KMS-11 (cell line): ENCODE data around the gene APOBEC3A.

Source experiments
- H2AFZ ChIP-seq: fragments of 200-600 bp; sonication (generic); 2 replicates; pipeline ENCODE4 v1.6.1; 2016; ENCODE audit warnings: antibody characterized with exemption, mixed run types, low read depth
- H3K27ac ChIP-seq: fragments of 200-600 bp; sonication (generic); 2 replicates; pipeline ENCODE4 v1.6.1; 2016; ENCODE audit warnings: mild to moderate bottlenecking, mixed run types
- H3K27me3 ChIP-seq: fragments of 200-600 bp; sonication (generic); 2 replicates; pipeline ENCODE4 v1.6.1; 2017; ENCODE audit warnings: mild to moderate bottlenecking, low read depth, mixed run types, moderate library complexity; ENCODE audit not compliant: insufficient read depth
- H3K36me3 ChIP-seq: fragments of 200-600 bp; sonication (generic); 2 replicates; pipeline ENCODE4 v1.6.1; 2017; ENCODE audit warnings: mild to moderate bottlenecking, mixed run types; ENCODE audit not compliant: insufficient read depth
- H3K4me1 ChIP-seq: fragments of 200-600 bp; sonication (generic); 2 replicates; pipeline ENCODE4 v1.6.1; 2016; ENCODE audit warnings: mild to moderate bottlenecking, low read depth, mixed run types; ENCODE audit not compliant: poor library complexity, severe bottlenecking
- H3K4me2 ChIP-seq: fragments of 200-600 bp; sonication (generic); 2 replicates; pipeline ENCODE4 v1.7.0; 2016; ENCODE audit warnings: mild to moderate bottlenecking, mixed run types
- H3K4me3 ChIP-seq: fragments of 200-600 bp; sonication (generic); IDR thresholded peaks from 2 replicates; pipeline ENCODE4 v1.6.1; 2017; ENCODE audit warnings: low read depth, low read length, mixed read lengths; ENCODE audit not compliant: insufficient read depth
- H3K79me2 ChIP-seq: fragments of 200-600 bp; sonication (generic); 2 replicates; pipeline ENCODE4 v1.6.1; 2016; ENCODE audit warnings: low read depth, mixed run types; ENCODE audit not compliant: insufficient read depth
- H3K9ac ChIP-seq: fragments of 200-600 bp; sonication (generic); 2 replicates; pipeline ENCODE4 v1.6.1; 2016; ENCODE audit warnings: mild to moderate bottlenecking, mixed run types
- H4K20me1 ChIP-seq: fragments of 200-600 bp; sonication (generic); 2 replicates; pipeline ENCODE4 v1.6.1; 2016; ENCODE audit warnings: mild to moderate bottlenecking, mixed run types; ENCODE audit not compliant: insufficient read depth
- TF ChIP-seq, protein P1 (sequence below): fragments of 200-600 bp; sonication (generic); conservative IDR thresholded peaks from 2 replicates; pipeline ENCODE4 v1.6.1; 2017; ENCODE audit warnings: low read depth, mild to moderate bottlenecking, antibody characterized with exemption, low read length, moderate library complexity, mixed read lengths

APOBEC3A gene

DNA sequence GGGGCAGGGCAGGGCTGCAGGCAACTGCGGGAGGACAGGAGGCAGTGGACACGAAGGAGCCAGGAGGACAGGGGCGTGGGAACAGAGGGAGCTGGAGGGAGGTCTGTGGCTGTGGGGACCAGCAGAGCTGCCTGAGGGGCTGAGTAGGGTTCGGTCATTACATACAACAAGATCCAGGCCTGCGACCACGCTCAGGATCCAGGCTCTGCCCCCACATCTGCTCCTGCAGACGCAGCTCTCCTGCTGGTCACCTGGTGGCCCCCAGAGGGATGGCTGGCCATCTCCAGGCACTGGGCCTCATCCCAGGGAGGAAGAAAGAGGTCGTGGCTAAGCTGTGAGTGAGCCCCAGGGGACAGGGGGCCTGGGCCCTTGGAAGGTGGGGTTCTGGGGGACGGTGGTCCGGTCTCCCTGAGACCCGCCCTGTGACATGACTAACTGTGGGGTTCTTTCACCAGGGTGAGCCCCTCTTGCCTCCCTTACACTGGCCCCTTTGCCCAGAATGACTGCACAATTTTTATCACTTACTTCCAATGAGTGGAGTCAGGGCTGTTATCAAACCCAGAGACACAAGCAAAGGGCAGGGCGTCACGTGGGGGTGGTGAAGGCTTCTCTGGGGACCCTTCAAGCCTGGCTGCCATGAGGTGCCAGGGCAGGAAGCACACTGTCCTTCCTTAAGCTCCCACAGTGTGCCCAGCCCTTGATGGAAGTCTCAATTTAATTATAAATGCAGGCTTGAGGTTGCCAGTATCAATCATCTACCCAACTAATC lies 6.7 kb upstream of the APOBEC3A start:
- Histone ChIP-seq H3K36me3 (no peaks in the 10 kb centered on the region), H3K9ac (no peak overlapping the region), H4K20me1 (no peaks in the 10 kb centered on the region), H3K27me3 (peaks cover 32% of the 10 kb centered on the region), H3K4me3 (no peak overlapping the region), H3K4me1 (peaks cover 21% of the 10 kb centered on the region), H3K4me2 (no peak overlapping the region), H2AFZ (no peak overlapping the region), H3K27ac (no peak overlapping the region), H3K79me2 (no peaks in the 10 kb centered on the region)
- TF ChIP-seq, protein P1, sequence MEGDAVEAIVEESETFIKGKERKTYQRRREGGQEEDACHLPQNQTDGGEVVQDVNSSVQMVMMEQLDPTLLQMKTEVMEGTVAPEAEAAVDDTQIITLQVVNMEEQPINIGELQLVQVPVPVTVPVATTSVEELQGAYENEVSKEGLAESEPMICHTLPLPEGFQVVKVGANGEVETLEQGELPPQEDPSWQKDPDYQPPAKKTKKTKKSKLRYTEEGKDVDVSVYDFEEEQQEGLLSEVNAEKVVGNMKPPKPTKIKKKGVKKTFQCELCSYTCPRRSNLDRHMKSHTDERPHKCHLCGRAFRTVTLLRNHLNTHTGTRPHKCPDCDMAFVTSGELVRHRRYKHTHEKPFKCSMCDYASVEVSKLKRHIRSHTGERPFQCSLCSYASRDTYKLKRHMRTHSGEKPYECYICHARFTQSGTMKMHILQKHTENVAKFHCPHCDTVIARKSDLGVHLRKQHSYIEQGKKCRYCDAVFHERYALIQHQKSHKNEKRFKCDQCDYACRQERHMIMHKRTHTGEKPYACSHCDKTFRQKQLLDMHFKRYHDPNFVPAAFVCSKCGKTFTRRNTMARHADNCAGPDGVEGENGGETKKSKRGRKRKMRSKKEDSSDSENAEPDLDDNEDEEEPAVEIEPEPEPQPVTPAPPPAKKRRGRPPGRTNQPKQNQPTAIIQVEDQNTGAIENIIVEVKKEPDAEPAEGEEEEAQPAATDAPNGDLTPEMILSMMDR: no peak

DNA sequence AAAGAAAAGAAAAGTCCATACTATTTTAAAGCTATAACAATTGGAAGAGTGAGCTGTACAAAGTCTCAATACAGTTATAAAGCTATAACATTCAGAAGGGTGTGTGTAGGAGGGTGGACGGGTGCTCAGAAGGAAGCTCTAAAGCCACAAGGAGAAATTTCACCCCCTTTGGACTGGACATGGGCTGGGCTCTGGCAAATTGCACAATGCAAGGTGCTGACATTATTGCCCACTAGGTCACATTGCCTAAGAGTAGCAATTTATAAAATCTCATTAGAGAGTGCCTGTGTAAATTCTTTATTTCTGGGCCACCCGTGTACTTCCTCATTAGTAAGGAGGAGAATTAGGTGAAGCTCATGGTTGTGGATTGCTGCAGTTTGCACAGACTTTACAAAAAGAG lies 5.7 kb upstream of the APOBEC3A start:
- H3K4me2 ChIP-seq: no peak overlapping the region
- peaks cover 21% of the 10 kb centered on the region for H3K4me1 ChIP-seq
- no peaks in the 10 kb centered on the region for H3K79me2 ChIP-seq
- no peak overlapping the region for H3K9ac ChIP-seq
- peaks cover 22% of the 10 kb centered on the region for H3K27me3 ChIP-seq
- TF ChIP-seq, protein P1: no peak
- H3K4me3 ChIP-seq: no peak overlapping the region
- no peaks in the 10 kb centered on the region for H4K20me1 ChIP-seq
- H3K27ac ChIP-seq: no peak overlapping the region
- no peaks in the 10 kb centered on the region for H3K36me3 ChIP-seq
- H2AFZ ChIP-seq: no peak overlapping the region

DNA sequence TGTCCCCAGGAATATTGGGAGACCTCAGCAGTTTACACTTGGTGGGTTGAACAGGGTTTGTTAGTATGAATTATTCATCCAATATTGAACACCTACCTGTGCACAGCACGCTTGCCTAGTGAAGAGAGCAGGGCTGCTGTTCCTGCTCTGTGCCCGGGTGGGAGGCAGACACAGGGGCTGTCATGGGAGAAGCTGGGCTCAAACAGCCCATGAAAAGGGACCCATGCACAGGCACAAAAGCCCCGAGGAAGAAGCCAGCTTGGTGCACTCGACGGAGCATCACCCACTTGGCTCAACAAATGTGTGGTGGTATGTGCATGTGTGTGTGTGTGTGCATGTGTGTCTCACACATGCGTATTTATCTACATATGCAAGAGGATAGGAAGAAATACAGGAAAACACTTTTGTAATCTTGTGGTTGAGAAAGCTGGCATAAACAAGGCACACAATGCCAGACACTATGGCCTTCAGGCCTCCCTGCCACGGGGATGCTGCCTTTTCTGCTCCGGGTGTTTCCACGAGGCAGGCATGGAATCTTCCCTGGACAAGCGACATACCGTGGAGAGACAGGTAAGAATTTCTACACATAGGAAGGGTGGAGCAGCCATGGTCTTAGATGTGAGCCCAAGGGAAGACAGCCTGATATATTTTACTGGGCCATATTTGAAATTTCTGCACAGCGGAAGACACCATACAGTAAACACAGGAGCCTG lies 5.0 kb upstream of the APOBEC3A start:
- Histone ChIP-seq H3K27ac (no peak overlapping the region), H3K4me2 (no peak overlapping the region), H3K27me3 (peaks cover 15% of the 10 kb centered on the region), H2AFZ (no peak overlapping the region), H3K9ac (no peak overlapping the region), H3K79me2 (no peaks in the 10 kb centered on the region), H3K4me1 (peaks cover 21% of the 10 kb centered on the region), H4K20me1 (no peaks in the 10 kb centered on the region), H3K36me3 (no peaks in the 10 kb centered on the region), H3K4me3 (no peak overlapping the region)
- TF ChIP-seq, protein P1: no peak

DNA sequence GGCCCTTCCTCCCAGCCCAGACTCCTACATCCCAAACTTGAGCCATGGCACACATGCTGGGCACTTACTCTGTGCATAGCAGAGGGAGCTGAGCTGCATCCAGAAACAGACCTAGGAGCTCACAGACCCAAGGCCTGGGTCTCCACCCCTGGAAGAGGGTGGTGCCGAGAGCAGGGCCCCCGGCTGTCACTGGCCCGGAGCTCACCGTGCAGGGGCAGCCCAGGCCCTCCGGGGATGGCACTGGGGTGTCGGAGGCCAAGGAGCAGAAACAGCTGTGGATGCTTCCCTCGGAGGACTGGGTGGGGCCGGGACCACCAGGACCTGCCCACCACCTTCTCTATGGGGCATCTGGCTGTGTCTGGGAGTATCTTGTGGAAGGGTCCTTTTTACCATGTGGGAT lies 4.3 kb upstream of the APOBEC3A start:
- Histone ChIP-seq H4K20me1 (no peaks in the 10 kb centered on the region), H3K27ac (no peak overlapping the region), H2AFZ (no peak overlapping the region), H3K79me2 (no peaks in the 10 kb centered on the region), H3K27me3 (peaks cover 10% of the 10 kb centered on the region; the same call in 1 of the 2 replicates), H3K4me2 (peak overlapping the region; percentile 92; the same call in 1 of the 2 replicates), H3K36me3 (no peaks in the 10 kb centered on the region), H3K4me3 (no peak overlapping the region), H3K9ac (peak overlapping the region; percentile 45; the same call in 1 of the 2 replicates), H3K4me1 (peaks cover 21% of the 10 kb centered on the region)
- TF ChIP-seq, protein P1: no peak
